Amygdala (tissue), 56 donors: ENCODE results near the gene SH3RF3.

ENCODE experiments used
- DNase-seq, 56 donors: peaks; one replicate each; lab custom pipeline; 2025; lab: John Stamatoyannopoulos, UW

Gene SH3RF3

GRCh38 chr2:109270505-109271312 lies 141.7 kb downstream of the SH3RF3 start:
- DNase-seq, result peak in 1 of 56 donors; percentile 16

- DNase-seq, result no peak
Measured at GRCh38 chr2:109271920-109272319, 142.9 kb downstream of the SH3RF3 start.

GRCh38 chr2:109272461-109272860 lies 143.5 kb downstream of the SH3RF3 start:
- DNase-seq, result peak in 2 of 56 donors; percentile 18 to 26

GRCh38 chr2:109275120-109276012 lies 146.4 kb downstream of the SH3RF3 start:
- no peak for DNase-seq

GRCh38 chr2:109277406-109277805 lies 148.4 kb downstream of the SH3RF3 start:
- DNase-seq, result no peak

GRCh38 chr2:109279243-109279860 lies 150.3 kb downstream of the SH3RF3 start:
- no peak for DNase-seq

GRCh38 chr2:109280804-109281203 lies 151.8 kb downstream of the SH3RF3 start:
- no peak for DNase-seq

GRCh38 chr2:109282360-109282759 lies 153.4 kb downstream of the SH3RF3 start:
- no peak for DNase-seq

- no peak for DNase-seq
Measured at GRCh38 chr2:109282865-109283264, 153.9 kb downstream of the SH3RF3 start.

GRCh38 chr2:109284826-109285225 lies 155.8 kb downstream of the SH3RF3 start:
- DNase-seq, result peak in 8 of 56 donors; percentile 17 to 51 (median 31)

- DNase-seq, result peak in 3 of 56 donors; percentile 35 to 38 (median 37)
Measured at GRCh38 chr2:109285244-109285651, 156.2 kb downstream of the SH3RF3 start.

GRCh38 chr2:109287413-109287812 lies 158.4 kb downstream of the SH3RF3 start:
- no peak for DNase-seq

GRCh38 chr2:109287838-109288237 lies 158.8 kb downstream of the SH3RF3 start:
- DNase-seq, result no peak

- peak in 2 of 56 donors; percentile 19 to 23 for DNase-seq
Measured at GRCh38 chr2:109288544-109289368, 159.8 kb downstream of the SH3RF3 start.

- DNase-seq, result no peak
Measured at GRCh38 chr2:109289504-109290222, 160.7 kb downstream of the SH3RF3 start.

GRCh38 chr2:109290887-109291643 lies 162.1 kb downstream of the SH3RF3 start:
- DNase-seq, result peak in 32 of 56 donors; percentile 7 to 70 (median 32)

- no peak for DNase-seq
Measured at GRCh38 chr2:109292386-109292785, 163.4 kb downstream of the SH3RF3 start.

- no peak for DNase-seq
Measured at GRCh38 chr2:109293663-109294062, 164.7 kb downstream of the SH3RF3 start.

GRCh38 chr2:109294523-109294922 lies 165.5 kb downstream of the SH3RF3 start:
- no peak for DNase-seq
